PC-9 (cell line): Measurements from ENCODE around the gene SAG. TPM values are rescaled to one million over a fixed set of nuclear protein-coding genes. Genes with fewer than 3 reads are reported as not detected.

Experiments
- BruUV-seq: library from RNA; stranded (reverse); fragments of 400-500 nt; replicated peaks from 2 replicates; lab custom pipeline; 2021; lab: Mats Ljungman, UMichigan
- CTCF ChIA-PET: fragments of 300-600 bp; sonication (Branson Sonifier 250); formaldehyde crosslinking; loops from one replicate; lab custom pipeline; 2022; ENCODE audit warnings: antibody characterized with exemption; lab: Charles Lee
- POLR2A ChIA-PET: fragments of 300-600 bp; sonication (Branson Sonifier 250); formaldehyde crosslinking; loops from one replicate; lab custom pipeline; 2022; ENCODE audit warnings: antibody characterized with exemption; ENCODE audit not compliant: unreplicated experiment; lab: Charles Lee
- DNase-seq, 2 experiments: peaks; one replicate each; pipeline versions ENCODE4 v3.0.0 to v3.0.0-alpha.2; 2015 to 2022; ENCODE audit warnings: mixed read lengths in 1 of 2
- H2AFZ ChIP-seq: fragments of 200-600 bp; sonication (generic); 2 replicates; pipeline ENCODE4 v1.8.1; 2017; ENCODE audit warnings: antibody characterized with exemption
- H3F3A ChIP-seq: fragments of 200-600 bp; sonication (generic); 2 replicates; pipeline ENCODE4 v1.8.1; 2017; ENCODE audit warnings: antibody characterized with exemption, mild to moderate bottlenecking, low read depth; ENCODE audit not compliant: insufficient read depth
- H3K27ac ChIP-seq: fragments of 200-600 bp; sonication (generic); 2 replicates; pipeline ENCODE4 v1.6.1; 2016; ENCODE audit warnings: mixed run types
- H3K27me3 ChIP-seq: fragments of 200-600 bp; sonication (generic); 2 replicates; pipeline ENCODE4 v1.6.1; 2016; ENCODE audit warnings: low read depth, mixed run types; ENCODE audit not compliant: insufficient read depth
- H3K36me3 ChIP-seq: fragments of 200-600 bp; sonication (generic); 2 replicates; pipeline ENCODE4 v1.6.1; 2016; ENCODE audit warnings: low read depth, mixed run types
- H3K4me1 ChIP-seq: fragments of 200-600 bp; sonication (generic); replicated peaks from 2 replicates; pipeline ENCODE4 v1.6.1; 2016; ENCODE audit warnings: mixed run types; ENCODE audit not compliant: insufficient read depth
- H3K4me2 ChIP-seq: fragments of 200-600 bp; sonication (generic); 2 replicates; pipeline ENCODE4 v1.6.1; 2017; ENCODE audit warnings: mixed run types
- H3K4me3 ChIP-seq: fragments of 200-600 bp; sonication (generic); 2 replicates; pipeline ENCODE4 v1.6.1; 2016; ENCODE audit warnings: mixed run types
- H3K79me2 ChIP-seq: fragments of 200-600 bp; sonication (generic); 2 replicates; pipeline ENCODE4 v1.6.1; 2017; ENCODE audit warnings: low read depth, mixed run types
- H3K9me2 ChIP-seq: fragments of 200-600 bp; sonication (generic); 2 replicates; pipeline ENCODE4 v1.8.1; 2017; ENCODE audit warnings: mild to moderate bottlenecking; ENCODE audit not compliant: insufficient read depth
- H3K9me3 ChIP-seq: fragments of 200-600 bp; sonication (generic); 2 replicates; pipeline ENCODE4 v1.8.1; 2016; ENCODE audit warnings: low read depth; ENCODE audit not compliant: insufficient read depth
- H4K20me1 ChIP-seq: fragments of 200-600 bp; sonication (generic); 2 replicates; pipeline ENCODE4 v1.8.1; 2017; ENCODE audit not compliant: insufficient read depth
- CTCF ChIP-seq: fragments of 200-600 bp; sonication (generic); conservative IDR thresholded peaks from 2 replicates; pipeline ENCODE4 v1.6.1; 2017; ENCODE audit warnings: mixed run types, antibody characterized with exemption, mild to moderate bottlenecking, moderate library complexity
- EZH2 ChIP-seq: fragments of 200-600 bp; sonication (generic); IDR thresholded peaks from 2 replicates; pipeline ENCODE4 v1.8.0; 2017; ENCODE audit warnings: antibody characterized with exemption, low read depth
- intact Hi-C: fragments of 100-400 bp; cut with micrococcal nuclease; formaldehyde crosslinking; loops from one replicate; pipeline ENCODE4 v1.10.0; 2022; ENCODE audit not compliant: unreplicated experiment
- total RNA-seq: library from RNA; stranded (reverse); gene quantifications from 2 replicates; pipeline ENCODE4 v1.2.3, GENCODE V29; 2021

The SAG gene
- total RNA-seq, 1 experiment from 2014 or later: not detected

- no peak overlapping the region for H2AFZ ChIP-seq
- peaks cover 94% of the 10 kb centered on the region for H3K79me2 ChIP-seq
- no peak overlapping the region for H3K27ac ChIP-seq
- ChIA-PET POLR2A (no interaction called here), CTCF (no interaction called here)
- H4K20me1 ChIP-seq: peaks cover 12% of the 10 kb centered on the region; the same call in 1 of the 2 replicates
- no peak overlapping the region for H3K4me3 ChIP-seq
- BruUV-seq: no TSS peak
- H3K4me1 ChIP-seq: no peaks in the 10 kb centered on the region
- no peaks in the 10 kb centered on the region for H3K27me3 ChIP-seq
- H3K36me3 ChIP-seq: peaks cover 20% of the 10 kb centered on the region; the same call in 1 of the 2 replicates
- TF ChIP-seq EZH2 (no peak), CTCF (no peak)
- H3K9me2 ChIP-seq: no peaks in the 10 kb centered on the region
- no peak for DNase-seq
- H3F3A ChIP-seq: no peaks in the 10 kb centered on the region; the same call in none of the 2 replicates
- intact Hi-C loops: no loop called here
- H3K9me3 ChIP-seq: no peaks in the 10 kb centered on the region
- no peak overlapping the region for H3K4me2 ChIP-seq
Measured at GRCh38 chr2:233363744-233364235, 56.2 kb downstream of the SAG start.

- no peaks in the 10 kb centered on the region for H3K9me3 ChIP-seq
- no peak overlapping the region for H3K27ac ChIP-seq
- no peaks in the 10 kb centered on the region for H3K4me1 ChIP-seq
- no peak overlapping the region for H3K4me2 ChIP-seq
- ChIA-PET POLR2A (interaction anchor here (0.7 kb wide), 1 partner anchor 19 kb away, joined by 6 read pairs; no protein-coding TSS in a partner anchor), CTCF (interaction anchor here (0.5 kb wide), 1 partner anchor 10 kb away, joined by 5 read pairs; no protein-coding TSS in a partner anchor)
- no TSS peak for BruUV-seq
- H3K79me2 ChIP-seq: peaks cover 92% of the 10 kb centered on the region
- DNase-seq: no peak
- H4K20me1 ChIP-seq: peaks cover 25% of the 10 kb centered on the region
- no peaks in the 10 kb centered on the region; the same call in none of the 2 replicates for H3F3A ChIP-seq
- H3K4me3 ChIP-seq: no peak overlapping the region
- no peak for TF ChIP-seq CTCF
- no peak for TF ChIP-seq EZH2
- no peak overlapping the region for H2AFZ ChIP-seq
- no peaks in the 10 kb centered on the region for H3K27me3 ChIP-seq
- intact Hi-C loops: no loop called here
- peaks cover 15% of the 10 kb centered on the region; the same call in 1 of the 2 replicates for H3K36me3 ChIP-seq
- no peaks in the 10 kb centered on the region for H3K9me2 ChIP-seq
Measured at GRCh38 chr2:233365861-233366520, 58.4 kb downstream of the SAG start.

GRCh38 chr2:233367586-233367985 is 60.0 kb downstream of the SAG start:
- Histone ChIP-seq H3K9me2 (no peaks in the 10 kb centered on the region), H3K4me1 (no peaks in the 10 kb centered on the region), H4K20me1 (peaks cover 25% of the 10 kb centered on the region), H3K79me2 (peaks cover 89% of the 10 kb centered on the region), H3K9me3 (no peaks in the 10 kb centered on the region), H3F3A (no peaks in the 10 kb centered on the region; the same call in none of the 2 replicates), H2AFZ (no peak overlapping the region), H3K36me3 (peaks cover 23% of the 10 kb centered on the region; the same call in 1 of the 2 replicates), H3K4me3 (no peak overlapping the region), H3K4me2 (no peak overlapping the region), H3K27ac (no peak overlapping the region), H3K27me3 (no peaks in the 10 kb centered on the region)
- intact Hi-C loops: no loop called here
- TF ChIP-seq CTCF: no peak
- no peak for TF ChIP-seq EZH2
- no peak for DNase-seq
- ChIA-PET POLR2A (no interaction called here), CTCF (no interaction called here)
- no TSS peak for BruUV-seq
